ENCODE data around the gene CAD. TPM values are rescaled to one million over a fixed set of nuclear protein-coding genes. Genes with fewer than 3 reads are reported as not detected.

The CAD gene
- total and polyA plus RNA-seq, 9 of the 15 experiments (the other 6 are each of a cell fraction or from before 2014, with no cell fraction given) = 7.5 to 126 (median 33.7) TPM

DNA sequence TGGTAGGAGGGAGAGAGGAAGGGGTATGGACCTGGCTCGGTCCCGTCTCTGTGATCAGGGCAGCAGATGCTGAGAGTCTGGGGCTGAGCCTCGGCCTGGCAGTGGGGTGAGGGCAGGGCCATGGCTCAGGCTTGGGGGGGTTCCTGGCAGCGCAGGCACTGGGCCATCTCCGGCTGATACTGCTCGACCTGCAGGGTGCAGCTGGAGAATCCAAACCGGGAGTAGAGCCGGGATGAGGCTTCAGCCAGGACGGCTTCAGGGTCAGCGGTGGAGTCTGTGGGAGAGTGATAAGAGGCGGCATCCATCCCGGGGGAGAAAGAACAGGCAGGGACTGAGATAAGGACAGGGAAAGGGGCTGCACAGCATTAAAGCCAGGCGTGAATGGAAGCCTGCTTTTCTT is 38.0 kb downstream of the CAD start (continued):
- TF ChIP-seq CCNT2 (IDR thresholded peaks at IDR 0.05; ENCODE audit: borderline replicate concordance, extremely low read depth, insufficient read length, low read depth, low read length) (peak; percentile 56), FOXK2 (conservative IDR thresholded peaks at IDR 0.05 in 1 of 2, IDR thresholded peaks at IDR 0.05 in 1 of 2; ENCODE audit: low read depth in 2 of 2) (no peak), TAL1 (IDR thresholded peaks at IDR 0.05) (peak; percentile 82), CXXC5 (CRISPR knock-in tag; IDR thresholded peaks at IDR 0.05) (peak; percentile 77), HNRNPK (IDR thresholded peaks at IDR 0.05; ENCODE audit: low read depth, low read length, poor library complexity, severe bottlenecking) (no peak), SMAD4 (CRISPR knock-in tag; conservative IDR thresholded peaks at IDR 0.05) (0 out of 2 replicates have a peak, but pooled peaks have one; percentile 39), MTA2 (IDR thresholded peaks at IDR 0.05; ENCODE audit: low read depth) (peak; percentile 77), POLR2AphosphoS5 (IDR thresholded peaks at IDR 0.05; ENCODE audit: control insufficient read depth, insufficient read depth, low read depth, low read length) (peak; percentile 53; the same call in 1 of the 2 replicates), SMARCA4 (IDR thresholded peaks at IDR 0.05) (peak; percentile 80), SP1 (CRISPR knock-in tag; IDR thresholded peaks at IDR 0.05) (no peak), KDM1A (IDR thresholded peaks at IDR 0.05) (peak in 1 of 2 experiments; percentile 21; a peak in 1 of 4 replicates), HDAC2 (IDR thresholded peaks at IDR 0.05) (peak; percentile 69; the same call in 1 of the 2 replicates), LCOR (CRISPR knock-in tag; IDR thresholded peaks at IDR 0.05) (0 out of 2 replicates have a peak, but pooled peaks have one; percentile 36), PML (IDR thresholded peaks at IDR 0.05; ENCODE audit: low read length) (0 out of 2 replicates have a peak, but pooled peaks have one; percentile 23), SOX6 (IDR thresholded peaks at IDR 0.05) (peak; percentile 54), EGR1 (conservative IDR thresholded peaks at IDR 0.05) (peak; percentile 22; the same call in 1 of the 2 replicates), HMGN3 (IDR thresholded peaks at IDR 0.05; ENCODE audit: borderline replicate concordance, extremely low read depth, insufficient read length, low read depth, low read length) (peak; percentile 45), RBM25 (IDR thresholded peaks at IDR 0.05; ENCODE audit: low read depth, low read length, severe bottlenecking) (peak; percentile 11)
- TF ChIP-seq, protein P1, sequence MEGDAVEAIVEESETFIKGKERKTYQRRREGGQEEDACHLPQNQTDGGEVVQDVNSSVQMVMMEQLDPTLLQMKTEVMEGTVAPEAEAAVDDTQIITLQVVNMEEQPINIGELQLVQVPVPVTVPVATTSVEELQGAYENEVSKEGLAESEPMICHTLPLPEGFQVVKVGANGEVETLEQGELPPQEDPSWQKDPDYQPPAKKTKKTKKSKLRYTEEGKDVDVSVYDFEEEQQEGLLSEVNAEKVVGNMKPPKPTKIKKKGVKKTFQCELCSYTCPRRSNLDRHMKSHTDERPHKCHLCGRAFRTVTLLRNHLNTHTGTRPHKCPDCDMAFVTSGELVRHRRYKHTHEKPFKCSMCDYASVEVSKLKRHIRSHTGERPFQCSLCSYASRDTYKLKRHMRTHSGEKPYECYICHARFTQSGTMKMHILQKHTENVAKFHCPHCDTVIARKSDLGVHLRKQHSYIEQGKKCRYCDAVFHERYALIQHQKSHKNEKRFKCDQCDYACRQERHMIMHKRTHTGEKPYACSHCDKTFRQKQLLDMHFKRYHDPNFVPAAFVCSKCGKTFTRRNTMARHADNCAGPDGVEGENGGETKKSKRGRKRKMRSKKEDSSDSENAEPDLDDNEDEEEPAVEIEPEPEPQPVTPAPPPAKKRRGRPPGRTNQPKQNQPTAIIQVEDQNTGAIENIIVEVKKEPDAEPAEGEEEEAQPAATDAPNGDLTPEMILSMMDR (IDR thresholded peaks at IDR 0.05 in 2 of 3, conservative IDR thresholded peaks at IDR 0.05 in 1 of 3; ENCODE audit: insufficient read depth in 2 of 3, low read depth in 1 of 3, low read length in 3 of 3) = no peak
- TF ChIP-seq, protein P2, sequence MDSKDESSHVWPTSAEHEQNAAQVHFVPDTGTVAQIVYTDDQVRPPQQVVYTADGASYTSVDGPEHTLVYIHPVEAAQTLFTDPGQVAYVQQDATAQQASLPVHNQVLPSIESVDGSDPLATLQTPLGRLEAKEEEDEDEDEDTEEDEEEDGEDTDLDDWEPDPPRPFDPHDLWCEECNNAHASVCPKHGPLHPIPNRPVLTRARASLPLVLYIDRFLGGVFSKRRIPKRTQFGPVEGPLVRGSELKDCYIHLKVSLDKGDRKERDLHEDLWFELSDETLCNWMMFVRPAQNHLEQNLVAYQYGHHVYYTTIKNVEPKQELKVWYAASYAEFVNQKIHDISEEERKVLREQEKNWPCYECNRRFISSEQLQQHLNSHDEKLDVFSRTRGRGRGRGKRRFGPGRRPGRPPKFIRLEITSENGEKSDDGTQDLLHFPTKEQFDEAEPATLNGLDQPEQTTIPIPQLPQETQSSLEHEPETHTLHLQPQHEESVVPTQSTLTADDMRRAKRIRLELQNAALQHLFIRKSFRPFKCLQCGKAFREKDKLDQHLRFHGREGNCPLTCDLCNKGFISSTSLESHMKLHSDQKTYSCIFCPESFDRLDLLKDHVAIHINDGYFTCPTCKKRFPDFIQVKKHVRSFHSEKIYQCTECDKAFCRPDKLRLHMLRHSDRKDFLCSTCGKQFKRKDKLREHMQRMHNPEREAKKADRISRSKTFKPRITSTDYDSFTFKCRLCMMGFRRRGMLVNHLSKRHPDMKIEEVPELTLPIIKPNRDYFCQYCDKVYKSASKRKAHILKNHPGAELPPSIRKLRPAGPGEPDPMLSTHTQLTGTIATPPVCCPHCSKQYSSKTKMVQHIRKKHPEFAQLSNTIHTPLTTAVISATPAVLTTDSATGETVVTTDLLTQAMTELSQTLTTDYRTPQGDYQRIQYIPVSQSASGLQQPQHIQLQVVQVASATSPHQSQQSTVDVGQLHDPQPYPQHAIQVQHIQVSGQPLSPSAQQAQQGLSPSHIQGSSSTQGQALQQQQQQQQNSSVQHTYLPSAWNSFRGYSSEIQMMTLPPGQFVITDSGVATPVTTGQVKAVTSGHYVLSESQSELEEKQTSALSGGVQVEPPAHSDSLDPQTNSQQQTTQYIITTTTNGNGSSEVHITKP (IDR thresholded peaks at IDR 0.05; ENCODE audit: partially characterized antibody) = peak; percentile 87
- TF ChIP-seq, protein P3, sequence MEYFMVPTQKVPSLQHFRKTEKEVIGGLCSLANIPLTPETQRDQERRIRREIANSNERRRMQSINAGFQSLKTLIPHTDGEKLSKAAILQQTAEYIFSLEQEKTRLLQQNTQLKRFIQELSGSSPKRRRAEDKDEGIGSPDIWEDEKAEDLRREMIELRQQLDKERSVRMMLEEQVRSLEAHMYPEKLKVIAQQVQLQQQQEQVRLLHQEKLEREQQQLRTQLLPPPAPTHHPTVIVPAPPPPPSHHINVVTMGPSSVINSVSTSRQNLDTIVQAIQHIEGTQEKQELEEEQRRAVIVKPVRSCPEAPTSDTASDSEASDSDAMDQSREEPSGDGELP (CRISPR knock-in tag; IDR thresholded peaks at IDR 0.05; ENCODE audit: borderline replicate concordance) = peak; percentile 67
